Osteoblast (primary cell): ENCODE measurements around the gene TTC28. TPM values are rescaled to one million over a fixed set of nuclear protein-coding genes. Genes with fewer than 3 reads are reported as not detected.
"Not testable (repeated sequence)": the region's sequence is repeated elsewhere in the genome, so short reads cannot be mapped to it uniquely, and the experiment has no call there.

Experiments
- DNase-seq: peaks from one replicate; pipeline ENCODE4 v3.0.0; 2011; ENCODE audit warnings: low spot score, mixed read lengths; ENCODE audit not compliant: insufficient read length; ENCODE audit errors: missing footprints
- H2AFZ ChIP-seq: 2 replicates; pipeline ENCODE4 v1.6.0; 2011; ENCODE audit warnings: mild to moderate bottlenecking, low read length
- H3K27ac ChIP-seq: 2 replicates; pipeline ENCODE4 v1.5.1; 2011; ENCODE audit warnings: mild to moderate bottlenecking, low read depth, low read length, moderate library complexity
- H3K27me3 ChIP-seq: 2 replicates; pipeline ENCODE4 v1.6.0; 2012; ENCODE audit warnings: mild to moderate bottlenecking, control low read depth, inconsistent platforms, low read length, moderate library complexity; ENCODE audit not compliant: insufficient read depth
- H3K36me3 ChIP-seq: 2 replicates; pipeline ENCODE4 v1.5.1; 2011; ENCODE audit warnings: mild to moderate bottlenecking, low read length, control low read depth, moderate library complexity; ENCODE audit not compliant: insufficient read depth
- H3K4me1 ChIP-seq: 2 replicates; pipeline ENCODE4 v1.5.1; 2011; ENCODE audit warnings: mild to moderate bottlenecking, low read length, control low read depth, moderate library complexity; ENCODE audit not compliant: insufficient read depth
- H3K4me2 ChIP-seq: 2 replicates; pipeline ENCODE4 v1.6.0; 2011; ENCODE audit warnings: mild to moderate bottlenecking, low read length; ENCODE audit not compliant: insufficient read depth
- H3K4me3 ChIP-seq: fragments of 200-600 bp; sonication (generic); 3 replicates; pipeline ENCODE4 v1.5.1; 2012; ENCODE audit warnings: mild to moderate bottlenecking, low read length, inconsistent platforms; ENCODE audit not compliant: insufficient read depth
- H3K79me2 ChIP-seq: 2 replicates; pipeline ENCODE4 v1.6.0; 2012; ENCODE audit warnings: mild to moderate bottlenecking, low read length, control low read depth, inconsistent platforms; ENCODE audit not compliant: insufficient read depth
- H3K9me3 ChIP-seq: 2 replicates; pipeline ENCODE4 v1.5.1; 2011; ENCODE audit warnings: low read depth, low read length, control low read depth
- H4K20me1 ChIP-seq: 2 replicates; pipeline ENCODE4 v1.6.0; 2012; ENCODE audit warnings: mild to moderate bottlenecking, low read length, control low read depth; ENCODE audit not compliant: insufficient read depth
- CTCF ChIP-seq: IDR thresholded peaks from 2 replicates; pipeline ENCODE4 v1.5.1; 2011; ENCODE audit warnings: mild to moderate bottlenecking, low read depth, low read length, moderate library complexity; ENCODE audit errors: extremely low read depth
- total RNA-seq: library from RNA; depleted of rRNA; stranded (reverse); fragments of >200 nt; gene quantifications from 2 replicates; pipeline ENCODE4 v1.2.3, GENCODE V29; 2012

The TTC28 gene
- total RNA-seq, 1 donor, result 48.1 TPM

- Histone ChIP-seq H3K4me1 (peaks cover 5% of the 10 kb centered on the region), H3K36me3 (no peaks in the 10 kb centered on the region), H3K4me2 (no peak overlapping the region), H3K4me3 (no peak overlapping the region), H3K27me3 (no peaks in the 10 kb centered on the region), H3K27ac (no peak overlapping the region), H4K20me1 (peaks cover 3% of the 10 kb centered on the region), H3K79me2 (no peaks in the 10 kb centered on the region), H3K9me3 (no peaks in the 10 kb centered on the region), H2AFZ (no peak overlapping the region)
- no peak for DNase-seq
- TF ChIP-seq CTCF, result no peak
Observed at GRCh38 chr22:28570696-28571373, 108.8 kb downstream of the TTC28 start.

- not testable (repeated sequence) for H3K27me3 ChIP-seq, H3K4me3 ChIP-seq, H2AFZ ChIP-seq, H3K27ac ChIP-seq, H3K4me1 ChIP-seq, H3K9me3 ChIP-seq, H3K4me2 ChIP-seq, H4K20me1 ChIP-seq, DNase-seq, H3K79me2 ChIP-seq, H3K36me3 ChIP-seq
Observed at GRCh38 chr22:28568974-28569373, 110.7 kb downstream of the TTC28 start.

GRCh38 chr22:28568099-28568498 lies 111.5 kb downstream of the TTC28 start:
- H2AFZ ChIP-seq, result no peak overlapping the region
- DNase-seq, result no peak
- no peaks in the 10 kb centered on the region for H3K36me3 ChIP-seq
- H3K4me1 ChIP-seq, result peaks cover 5% of the 10 kb centered on the region
- no peak overlapping the region for H3K27ac ChIP-seq
- no peaks in the 10 kb centered on the region for H3K79me2 ChIP-seq
- no peaks in the 10 kb centered on the region for H3K27me3 ChIP-seq
- H3K9me3 ChIP-seq, result no peaks in the 10 kb centered on the region
- peaks cover 3% of the 10 kb centered on the region for H4K20me1 ChIP-seq
- no peak for TF ChIP-seq CTCF
- H3K4me3 ChIP-seq, result no peak overlapping the region
- H3K4me2 ChIP-seq, result no peak overlapping the region

- H3K27me3 ChIP-seq, H3K4me2 ChIP-seq, H2AFZ ChIP-seq, H4K20me1 ChIP-seq, H3K27ac ChIP-seq, H3K4me1 ChIP-seq, DNase-seq, H3K36me3 ChIP-seq, H3K9me3 ChIP-seq, H3K79me2 ChIP-seq, H3K4me3 ChIP-seq: not testable (repeated sequence)
Observed at GRCh38 chr22:28566920-28567499, 112.6 kb downstream of the TTC28 start.

GRCh38 chr22:28563636-28564035 lies 116.0 kb downstream of the TTC28 start:
- Histone ChIP-seq H3K27ac (no peak overlapping the region), H3K79me2 (no peaks in the 10 kb centered on the region), H3K4me2 (no peak overlapping the region), H3K4me3 (no peak overlapping the region), H3K27me3 (no peaks in the 10 kb centered on the region), H4K20me1 (no peaks in the 10 kb centered on the region), H3K36me3 (no peaks in the 10 kb centered on the region), H2AFZ (no peak overlapping the region), H3K9me3 (no peaks in the 10 kb centered on the region), H3K4me1 (peaks cover 9% of the 10 kb centered on the region)
- no peak for TF ChIP-seq CTCF
- no peak for DNase-seq
